Measurements from ENCODE around the gene NNAT.
"Not testable (repeated sequence)": the region's sequence is repeated elsewhere in the genome, so short reads cannot be mapped to it uniquely, and the experiment has no call there.

Gene NNAT

GRCh38 chr20:37544386-37544785 lies 23.3 kb downstream of the NNAT start:
- no peak for DNase-seq (ENCODE audit: low spot score)
- TF ChIP-seq, protein P1, sequence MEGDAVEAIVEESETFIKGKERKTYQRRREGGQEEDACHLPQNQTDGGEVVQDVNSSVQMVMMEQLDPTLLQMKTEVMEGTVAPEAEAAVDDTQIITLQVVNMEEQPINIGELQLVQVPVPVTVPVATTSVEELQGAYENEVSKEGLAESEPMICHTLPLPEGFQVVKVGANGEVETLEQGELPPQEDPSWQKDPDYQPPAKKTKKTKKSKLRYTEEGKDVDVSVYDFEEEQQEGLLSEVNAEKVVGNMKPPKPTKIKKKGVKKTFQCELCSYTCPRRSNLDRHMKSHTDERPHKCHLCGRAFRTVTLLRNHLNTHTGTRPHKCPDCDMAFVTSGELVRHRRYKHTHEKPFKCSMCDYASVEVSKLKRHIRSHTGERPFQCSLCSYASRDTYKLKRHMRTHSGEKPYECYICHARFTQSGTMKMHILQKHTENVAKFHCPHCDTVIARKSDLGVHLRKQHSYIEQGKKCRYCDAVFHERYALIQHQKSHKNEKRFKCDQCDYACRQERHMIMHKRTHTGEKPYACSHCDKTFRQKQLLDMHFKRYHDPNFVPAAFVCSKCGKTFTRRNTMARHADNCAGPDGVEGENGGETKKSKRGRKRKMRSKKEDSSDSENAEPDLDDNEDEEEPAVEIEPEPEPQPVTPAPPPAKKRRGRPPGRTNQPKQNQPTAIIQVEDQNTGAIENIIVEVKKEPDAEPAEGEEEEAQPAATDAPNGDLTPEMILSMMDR (IDR thresholded peaks at IDR 0.05; ENCODE audit: extremely low read depth, insufficient read depth, missing control alignments): no peak
- in situ Hi-C loops (cut with MboI; ENCODE audit: low pct_unique_long_range_greater_than_20kb, low sequenced_read_pairs, unreplicated experiment): no loop called here

DNA sequence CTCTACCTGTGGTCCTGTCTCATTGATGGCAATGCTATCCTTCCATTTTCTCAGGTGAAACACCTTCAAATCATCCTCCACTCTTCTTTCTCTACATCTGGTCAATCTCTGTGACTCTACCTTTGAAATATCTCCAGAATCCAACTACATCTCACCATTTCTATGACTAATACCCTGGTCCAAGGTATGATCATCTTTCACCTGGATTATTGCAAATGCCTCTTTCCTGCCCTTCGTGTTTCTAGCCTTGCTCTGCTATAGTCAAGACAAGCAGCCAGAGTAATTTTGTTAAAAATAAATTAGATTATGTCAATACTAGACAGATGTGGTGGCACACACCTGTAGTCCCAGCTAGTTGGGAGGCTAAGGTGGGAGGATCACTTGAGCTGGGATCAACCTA lies 24.5 kb downstream of the NNAT start:
- DNase-seq (ENCODE audit: low spot score): no peak
- in situ Hi-C loops (cut with MboI; ENCODE audit: low pct_unique_long_range_greater_than_20kb, low sequenced_read_pairs, unreplicated experiment): no loop called here
- TF ChIP-seq, protein P1 (IDR thresholded peaks at IDR 0.05; ENCODE audit: extremely low read depth, insufficient read depth, missing control alignments): no peak

DNA sequence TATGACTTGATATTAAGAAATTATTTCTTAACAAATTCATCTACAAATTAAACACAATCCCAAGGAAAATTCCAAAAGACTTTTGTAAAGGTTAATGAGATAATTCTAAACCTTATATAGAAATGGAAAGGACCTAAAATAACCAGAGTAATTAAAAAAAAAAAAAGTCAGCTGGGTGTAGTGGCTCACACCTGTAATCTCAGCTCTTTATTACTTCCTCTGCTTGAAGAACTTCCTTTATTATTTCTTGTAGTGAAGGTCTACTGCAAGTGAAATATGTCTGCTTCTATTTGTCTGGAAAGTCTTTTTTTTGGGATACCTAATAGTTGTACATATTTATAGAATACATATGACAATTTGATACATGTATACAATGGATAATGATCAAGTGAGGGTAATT lies 26.9 kb downstream of the NNAT start:
- in situ Hi-C loops (cut with MboI; ENCODE audit: low pct_unique_long_range_greater_than_20kb, low sequenced_read_pairs, unreplicated experiment): no loop called here
- TF ChIP-seq, protein P1 (IDR thresholded peaks at IDR 0.05; ENCODE audit: extremely low read depth, insufficient read depth, missing control alignments): no peak
- DNase-seq (ENCODE audit: low spot score): no peak

DNA sequence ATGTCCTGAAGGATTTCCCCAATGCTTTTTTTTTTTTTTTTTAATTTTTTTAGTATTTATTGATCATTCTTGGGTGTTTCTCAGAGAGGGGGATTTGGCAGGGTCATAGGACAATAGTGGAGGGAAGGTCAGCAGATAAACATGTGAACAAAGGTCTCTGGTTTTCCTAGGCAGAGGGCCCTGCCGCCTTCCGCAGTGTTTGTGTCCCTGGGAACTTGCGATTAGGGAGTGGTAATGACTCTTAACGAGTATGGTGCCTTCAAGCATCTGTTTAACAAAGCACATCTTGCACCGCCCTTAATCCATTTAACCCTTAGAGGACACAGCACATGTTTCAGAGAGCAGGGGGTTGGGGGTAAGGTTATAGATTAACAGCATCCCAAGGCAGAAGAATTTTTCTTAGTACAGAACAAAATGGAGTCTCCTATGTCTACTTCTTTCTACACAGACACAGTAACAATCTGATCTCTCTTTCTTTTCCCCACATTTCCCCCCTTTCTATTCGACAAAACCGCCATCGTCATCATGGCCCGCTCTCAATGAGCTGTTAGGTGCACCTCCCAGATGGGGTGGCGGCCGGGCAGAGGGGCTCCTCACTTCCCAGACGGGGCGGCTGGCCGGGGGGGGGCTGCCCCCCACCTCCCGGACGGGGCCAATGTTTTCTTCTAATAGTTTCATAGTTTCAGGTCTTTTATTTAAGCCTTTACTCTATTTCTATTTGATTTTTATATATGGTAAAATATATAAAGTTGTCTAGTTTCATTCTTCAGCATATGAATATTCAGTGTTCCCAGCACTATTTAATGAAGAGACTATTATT lies 29.3 kb downstream of the NNAT start:
- in situ Hi-C loops (cut with MboI; ENCODE audit: low pct_unique_long_range_greater_than_20kb, low sequenced_read_pairs, unreplicated experiment): loop anchor here (25.0 kb wide), 1 partner anchor 662 kb away; no protein-coding TSS in a partner anchor
- DNase-seq (ENCODE audit: low spot score): not testable (repeated sequence)

- in situ Hi-C loops (cut with MboI; ENCODE audit: low pct_unique_long_range_greater_than_20kb, low sequenced_read_pairs, unreplicated experiment): loop anchor here (25.0 kb wide), 1 partner anchor 661 kb away; no protein-coding TSS in a partner anchor
These were observed 30.6 kb downstream of the NNAT start for GRCh38 chr20:37551660-37552059.

GRCh38 chr20:37552415-37552814 lies 31.4 kb downstream of the NNAT start:
- TF ChIP-seq, protein P1 (IDR thresholded peaks at IDR 0.05; ENCODE audit: extremely low read depth, insufficient read depth, missing control alignments): no peak
- in situ Hi-C loops (cut with MboI; ENCODE audit: low pct_unique_long_range_greater_than_20kb, low sequenced_read_pairs, unreplicated experiment): loop anchor here (25.0 kb wide), 1 partner anchor 660 kb away; no protein-coding TSS in a partner anchor
- no peak for DNase-seq (ENCODE audit: low spot score)

More at GRCh38 chr20:37551660-37552059, 30.6 kb downstream of the NNAT start:
- not testable (repeated sequence) for DNase-seq (ENCODE audit: low spot score)

GRCh38 chr20:37554721-37555298 lies 33.8 kb downstream of the NNAT start:
- in situ Hi-C loops (cut with MboI; ENCODE audit: low pct_unique_long_range_greater_than_20kb, low sequenced_read_pairs, unreplicated experiment): loop anchor here (25.0 kb wide), 1 partner anchor 657 kb away; no protein-coding TSS in a partner anchor
- DNase-seq (ENCODE audit: low spot score): not testable (repeated sequence)

DNA sequence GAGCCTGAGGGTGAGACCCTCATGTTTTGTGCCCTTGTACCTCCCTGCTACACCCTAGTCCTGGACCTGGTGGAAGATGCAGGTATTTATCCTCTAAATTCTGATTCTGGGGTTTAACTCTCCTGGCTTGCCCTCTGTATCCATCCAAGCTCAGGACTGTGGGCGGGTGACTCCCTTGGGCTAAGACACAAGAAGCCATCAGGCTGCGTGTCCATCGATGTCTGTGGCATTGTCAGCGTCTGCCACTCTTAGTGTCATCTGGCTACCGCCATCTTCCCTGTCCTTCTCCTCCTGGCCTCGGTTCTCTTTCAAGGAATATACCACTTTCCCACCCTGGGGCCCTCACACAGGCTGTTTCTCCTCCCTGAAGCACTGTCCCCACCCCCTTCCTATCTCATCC lies 35.5 kb downstream of the NNAT start:
- in situ Hi-C loops (cut with MboI; ENCODE audit: low pct_unique_long_range_greater_than_20kb, low sequenced_read_pairs, unreplicated experiment): loop anchor here (25.0 kb wide), 1 partner anchor 656 kb away; no protein-coding TSS in a partner anchor
- TF ChIP-seq, protein P1 (IDR thresholded peaks at IDR 0.05; ENCODE audit: extremely low read depth, insufficient read depth, missing control alignments): no peak
- no peak for DNase-seq (ENCODE audit: low spot score)

All from GM13977 (cell line).